ENCODE data around the gene PHLDB2.

Gene PHLDB2

GRCh38 chr3:111822804-111823203, 36.3 kb upstream of the PHLDB2 start:
- no peak overlapping the region for H3K4me3 ChIP-seq (ENCODE audit: insufficient read depth, low read depth, low read length)
- 100% methylated on average over 1 of the region's 1 CpG; no CpG with 5 or more reads in 1 of the 2 experiments for WGBS, 2 experiments
- no peaks in the 10 kb centered on the region for H3K9me3 ChIP-seq (ENCODE audit: control insufficient read depth, low read length)
- no peak overlapping the region for H3K27ac ChIP-seq (ENCODE audit: insufficient read depth, low read depth, low read length, poor library complexity, severe bottlenecking)
- H3K27me3 ChIP-seq (ENCODE audit: control insufficient read depth, insufficient read depth, low read length, poor library complexity, severe bottlenecking), result no peaks in the 10 kb centered on the region
- no peaks in the 10 kb centered on the region for H3K4me1 ChIP-seq (ENCODE audit: control insufficient read depth, insufficient read depth, low read length)
- no peaks in the 10 kb centered on the region for H3K36me3 ChIP-seq (ENCODE audit: control insufficient read depth, insufficient read depth, low read length)

- WGBS, 2 experiments, result 89 to 91% methylated on average over 3 to 4 of the region's 4 CpGs
- Histone ChIP-seq H3K27ac (ENCODE audit: insufficient read depth, low read depth, low read length, poor library complexity, severe bottlenecking) (no peak overlapping the region), H3K27me3 (ENCODE audit: control insufficient read depth, insufficient read depth, low read length, poor library complexity, severe bottlenecking) (no peaks in the 10 kb centered on the region)
Observed at GRCh38 chr3:111823341-111823855, 35.7 kb upstream of the PHLDB2 start.

GRCh38 chr3:111824351-111824750, 34.7 kb upstream of the PHLDB2 start:
- Histone ChIP-seq H3K36me3 (ENCODE audit: control insufficient read depth, insufficient read depth, low read length) (no peaks in the 10 kb centered on the region), H3K4me1 (ENCODE audit: control insufficient read depth, insufficient read depth, low read length) (no peaks in the 10 kb centered on the region), H3K4me3 (ENCODE audit: insufficient read depth, low read depth, low read length) (no peak overlapping the region), H3K27me3 (ENCODE audit: control insufficient read depth, insufficient read depth, low read length, poor library complexity, severe bottlenecking) (no peaks in the 10 kb centered on the region), H3K27ac (ENCODE audit: insufficient read depth, low read depth, low read length, poor library complexity, severe bottlenecking) (no peak overlapping the region), H3K9me3 (ENCODE audit: control insufficient read depth, low read length) (no peaks in the 10 kb centered on the region)
- 91 to 95% methylated on average over 4 of the region's 4 CpGs for WGBS, 2 experiments

More at GRCh38 chr3:111823341-111823855, 35.7 kb upstream of the PHLDB2 start:
- no peaks in the 10 kb centered on the region for H3K4me1 ChIP-seq (ENCODE audit: control insufficient read depth, insufficient read depth, low read length)
- no peaks in the 10 kb centered on the region for H3K36me3 ChIP-seq (ENCODE audit: control insufficient read depth, insufficient read depth, low read length)
- H3K9me3 ChIP-seq (ENCODE audit: control insufficient read depth, low read length), result no peaks in the 10 kb centered on the region
- no peak overlapping the region for H3K4me3 ChIP-seq (ENCODE audit: insufficient read depth, low read depth, low read length)

- no peak overlapping the region for H3K27ac ChIP-seq (ENCODE audit: insufficient read depth, low read depth, low read length, poor library complexity, severe bottlenecking)
- no peaks in the 10 kb centered on the region for H3K9me3 ChIP-seq (ENCODE audit: control insufficient read depth, low read length)
- H3K4me1 ChIP-seq (ENCODE audit: control insufficient read depth, insufficient read depth, low read length), result no peaks in the 10 kb centered on the region
- H3K36me3 ChIP-seq (ENCODE audit: control insufficient read depth, insufficient read depth, low read length), result no peaks in the 10 kb centered on the region
- no peak overlapping the region for H3K4me3 ChIP-seq (ENCODE audit: insufficient read depth, low read depth, low read length)
- no peaks in the 10 kb centered on the region for H3K27me3 ChIP-seq (ENCODE audit: control insufficient read depth, insufficient read depth, low read length, poor library complexity, severe bottlenecking)
- 86 to 89% methylated on average over 1 of the region's 1 CpG for WGBS, 2 experiments
Observed at GRCh38 chr3:111827871-111828270, 31.2 kb upstream of the PHLDB2 start.

DNA sequence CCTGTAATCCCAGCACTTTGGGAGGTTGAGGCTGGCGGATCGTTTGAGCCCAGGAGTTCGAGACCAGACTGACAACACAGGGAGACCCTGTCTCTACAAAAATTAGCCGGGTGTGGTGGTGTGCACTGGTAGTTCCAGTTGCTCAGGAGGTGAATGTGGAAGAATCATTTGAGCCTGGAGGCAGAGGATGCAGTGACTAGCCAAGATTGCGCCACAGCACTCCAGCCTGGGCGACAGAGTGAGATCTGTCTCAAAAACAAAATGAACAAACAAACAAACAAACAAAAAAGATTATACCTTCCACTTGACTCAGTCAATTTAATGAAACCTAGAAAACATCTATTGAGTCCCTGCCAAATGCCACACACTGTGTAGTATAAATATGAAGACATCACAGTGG, 30.5 kb upstream of the PHLDB2 start:
- Histone ChIP-seq H3K4me1 (ENCODE audit: control insufficient read depth, insufficient read depth, low read length) (no peaks in the 10 kb centered on the region), H3K9me3 (ENCODE audit: control insufficient read depth, low read length) (no peaks in the 10 kb centered on the region), H3K27ac (ENCODE audit: insufficient read depth, low read depth, low read length, poor library complexity, severe bottlenecking) (no peak overlapping the region), H3K36me3 (ENCODE audit: control insufficient read depth, insufficient read depth, low read length) (no peaks in the 10 kb centered on the region), H3K4me3 (ENCODE audit: insufficient read depth, low read depth, low read length) (no peak overlapping the region), H3K27me3 (ENCODE audit: control insufficient read depth, insufficient read depth, low read length, poor library complexity, severe bottlenecking) (no peaks in the 10 kb centered on the region)
- 95 to 96% methylated on average over 6 of the region's 6 CpGs for WGBS, 2 experiments

- Histone ChIP-seq H3K27ac (ENCODE audit: insufficient read depth, low read depth, low read length, poor library complexity, severe bottlenecking) (no peak overlapping the region), H3K9me3 (ENCODE audit: control insufficient read depth, low read length) (no peaks in the 10 kb centered on the region), H3K4me1 (ENCODE audit: control insufficient read depth, insufficient read depth, low read length) (no peaks in the 10 kb centered on the region), H3K36me3 (ENCODE audit: control insufficient read depth, insufficient read depth, low read length) (no peaks in the 10 kb centered on the region), H3K27me3 (ENCODE audit: control insufficient read depth, insufficient read depth, low read length, poor library complexity, severe bottlenecking) (no peaks in the 10 kb centered on the region), H3K4me3 (ENCODE audit: insufficient read depth, low read depth, low read length) (no peak overlapping the region)
- 83% methylated on average over 1 of the region's 1 CpG; no CpG with 5 or more reads in 1 of the 2 experiments for WGBS, 2 experiments
Observed at GRCh38 chr3:111829023-111829422, 30.0 kb upstream of the PHLDB2 start.

DNA sequence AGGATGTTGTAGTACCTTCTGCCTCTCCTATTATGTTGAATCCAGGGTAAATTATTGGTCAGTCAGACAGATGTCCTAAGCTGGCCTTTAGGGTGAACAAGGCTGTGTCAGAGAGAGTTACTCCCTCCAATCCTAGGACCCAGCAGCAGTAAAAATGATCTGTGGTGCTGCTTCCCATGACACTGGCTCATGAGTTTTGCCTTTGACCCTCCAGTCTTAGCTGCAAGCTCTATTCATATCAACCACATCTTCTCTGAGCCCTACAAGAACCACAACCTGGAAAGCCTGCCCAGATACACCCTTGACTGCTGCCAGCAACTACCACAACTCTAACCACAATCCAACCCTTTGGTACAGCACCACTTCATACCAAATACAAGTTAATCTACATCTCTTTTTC, 27.2 kb upstream of the PHLDB2 start:
- Histone ChIP-seq H3K27ac (ENCODE audit: insufficient read depth, low read depth, low read length, poor library complexity, severe bottlenecking) (no peak overlapping the region), H3K27me3 (ENCODE audit: control insufficient read depth, insufficient read depth, low read length, poor library complexity, severe bottlenecking) (no peaks in the 10 kb centered on the region), H3K4me1 (ENCODE audit: control insufficient read depth, insufficient read depth, low read length) (no peaks in the 10 kb centered on the region), H3K9me3 (ENCODE audit: control insufficient read depth, low read length) (no peaks in the 10 kb centered on the region), H3K4me3 (ENCODE audit: insufficient read depth, low read depth, low read length) (no peak overlapping the region), H3K36me3 (ENCODE audit: control insufficient read depth, insufficient read depth, low read length) (no peaks in the 10 kb centered on the region)

DNA sequence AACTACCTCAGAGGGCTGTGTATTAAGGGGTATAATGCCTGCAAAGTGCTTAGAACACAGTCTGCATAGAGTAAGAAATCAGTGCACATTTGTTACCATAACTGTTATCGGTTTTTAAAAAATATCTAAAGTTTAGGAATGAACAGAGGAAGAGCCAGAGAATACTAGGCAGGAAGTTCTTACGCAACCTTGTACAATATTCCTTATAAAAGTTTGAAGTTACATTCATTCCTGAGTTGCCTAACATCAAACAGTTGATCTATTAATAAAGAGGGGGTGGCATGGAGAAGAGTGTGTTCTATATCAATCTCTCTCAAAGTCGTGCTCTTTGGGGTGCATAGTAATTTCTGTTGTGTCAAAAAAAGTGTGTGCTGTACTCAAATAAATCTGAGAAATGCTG, 22.0 kb upstream of the PHLDB2 start:
- no peak overlapping the region for H3K27ac ChIP-seq (ENCODE audit: insufficient read depth, low read depth, low read length, poor library complexity, severe bottlenecking)
- no peaks in the 10 kb centered on the region for H3K9me3 ChIP-seq (ENCODE audit: control insufficient read depth, low read length)
- WGBS, 2 experiments, result 69 to 84% methylated on average over 2 of the region's 3 CpGs
- H3K4me1 ChIP-seq (ENCODE audit: control insufficient read depth, insufficient read depth, low read length), result no peaks in the 10 kb centered on the region
- H3K4me3 ChIP-seq (ENCODE audit: insufficient read depth, low read depth, low read length), result no peak overlapping the region
- no peaks in the 10 kb centered on the region for H3K27me3 ChIP-seq (ENCODE audit: control insufficient read depth, insufficient read depth, low read length, poor library complexity, severe bottlenecking)
- H3K36me3 ChIP-seq (ENCODE audit: control insufficient read depth, insufficient read depth, low read length), result no peaks in the 10 kb centered on the region

GRCh38 chr3:111838133-111838532, 20.9 kb upstream of the PHLDB2 start:
- WGBS, 2 experiments, result 81 to 89% methylated on average over 5 of the region's 5 CpGs
- no peak overlapping the region for H3K4me3 ChIP-seq (ENCODE audit: insufficient read depth, low read depth, low read length)
- no peaks in the 10 kb centered on the region for H3K36me3 ChIP-seq (ENCODE audit: control insufficient read depth, insufficient read depth, low read length)
- H3K27ac ChIP-seq (ENCODE audit: insufficient read depth, low read depth, low read length, poor library complexity, severe bottlenecking), result no peak overlapping the region
- no peaks in the 10 kb centered on the region for H3K9me3 ChIP-seq (ENCODE audit: control insufficient read depth, low read length)
- no peaks in the 10 kb centered on the region for H3K4me1 ChIP-seq (ENCODE audit: control insufficient read depth, insufficient read depth, low read length)
- H3K27me3 ChIP-seq (ENCODE audit: control insufficient read depth, insufficient read depth, low read length, poor library complexity, severe bottlenecking), result no peaks in the 10 kb centered on the region

GRCh38 chr3:111846039-111846438, 13.0 kb upstream of the PHLDB2 start:
- H3K36me3 ChIP-seq (ENCODE audit: control insufficient read depth, insufficient read depth, low read length), result no peaks in the 10 kb centered on the region
- no peaks in the 10 kb centered on the region for H3K4me1 ChIP-seq (ENCODE audit: control insufficient read depth, insufficient read depth, low read length)
- no peaks in the 10 kb centered on the region for H3K27me3 ChIP-seq (ENCODE audit: control insufficient read depth, insufficient read depth, low read length, poor library complexity, severe bottlenecking)
- no peak overlapping the region for H3K4me3 ChIP-seq (ENCODE audit: insufficient read depth, low read depth, low read length)
- WGBS, 2 experiments, result 86 to 100% methylated on average over 1 of the region's 1 CpG
- no peak overlapping the region for H3K27ac ChIP-seq (ENCODE audit: insufficient read depth, low read depth, low read length, poor library complexity, severe bottlenecking)
- H3K9me3 ChIP-seq (ENCODE audit: control insufficient read depth, low read length), result no peaks in the 10 kb centered on the region

DNA sequence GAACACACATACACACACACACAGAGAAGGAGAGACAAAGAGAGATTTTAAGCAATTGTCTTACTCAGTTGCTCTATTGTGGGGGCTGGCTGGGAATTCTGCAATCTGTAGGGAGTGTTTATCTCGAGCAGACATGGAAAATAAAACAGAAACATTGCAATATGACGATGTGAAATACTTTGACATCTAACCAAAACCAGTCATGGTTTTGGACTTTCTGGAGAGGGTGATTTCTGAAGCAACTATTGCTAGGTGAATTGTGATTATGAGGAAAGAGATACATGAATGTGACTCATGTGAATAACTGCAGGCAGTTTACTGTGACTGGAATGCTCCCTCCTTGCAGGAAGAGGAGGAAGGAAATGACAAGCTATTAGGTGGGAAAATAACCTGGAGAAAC, 12.3 kb upstream of the PHLDB2 start:
- Histone ChIP-seq H3K27ac (ENCODE audit: insufficient read depth, low read depth, low read length, poor library complexity, severe bottlenecking) (no peak overlapping the region), H3K4me3 (ENCODE audit: insufficient read depth, low read depth, low read length) (no peak overlapping the region), H3K4me1 (ENCODE audit: control insufficient read depth, insufficient read depth, low read length) (no peaks in the 10 kb centered on the region), H3K27me3 (ENCODE audit: control insufficient read depth, insufficient read depth, low read length, poor library complexity, severe bottlenecking) (no peaks in the 10 kb centered on the region), H3K9me3 (ENCODE audit: control insufficient read depth, low read length) (no peaks in the 10 kb centered on the region), H3K36me3 (ENCODE audit: control insufficient read depth, insufficient read depth, low read length) (no peaks in the 10 kb centered on the region)
- 82 to 86% methylated on average over 2 of the region's 2 CpGs for WGBS, 2 experiments
